Upper lobe of left lung (tissue), 4 donors: ENCODE measurements around the gene PPRC1.

Experiments
- CTCF ChIP-seq, 6 experiments: fragments of 450-650 bp in 4 of 6; fragments of 200-600 bp in 2 of 6; sonication (generic) in 2 of 6; IDR thresholded peaks; one replicate each; pipeline ENCODE4 v1.5.1; 2016 to 2019; ENCODE audit warnings: antibody characterized with exemption in 6 of 6
- EP300 ChIP-seq, 4 donors: sonication (generic); formaldehyde crosslinking; IDR thresholded peaks; one replicate each; pipeline ENCODE4 v1.5.1; 2017; ENCODE audit warnings: antibody characterized with exemption in 4 of 4, control low read depth in 2 of 4

- TF ChIP-seq EP300 (IDR thresholded peaks at IDR 0.05) (no peak), CTCF (IDR thresholded peaks at IDR 0.05) (no peak)
These were observed 7.4 kb downstream of the PPRC1 start for GRCh38 chr10:102140218-102140617.
